Measurements from ENCODE around the gene ADGRG6.

DNA sequence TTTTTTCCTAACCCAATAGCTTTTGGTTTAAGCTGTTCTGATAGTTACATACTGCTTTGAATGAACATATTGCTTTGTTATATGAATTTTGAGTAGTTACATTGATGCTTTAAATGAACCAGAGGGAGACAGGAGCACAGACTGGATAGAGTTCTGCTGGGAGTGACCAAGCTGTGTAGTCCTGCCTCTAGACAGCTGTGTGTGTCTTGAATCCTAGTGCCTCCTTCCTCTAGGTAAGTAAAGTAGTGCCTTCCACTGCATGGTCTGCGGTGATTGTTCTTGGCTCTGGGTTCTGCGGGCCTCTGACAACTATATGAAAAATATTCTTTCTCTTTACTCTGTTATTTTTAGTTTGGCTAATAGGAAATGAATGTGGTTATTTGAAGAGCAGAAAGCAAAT, 46.0 kb upstream of the ADGRG6 start:
- TF ChIP-seq POLR2AphosphoS5 (IDR thresholded peaks at IDR 0.05) = no peak
- TF ChIP-seq, protein P1, sequence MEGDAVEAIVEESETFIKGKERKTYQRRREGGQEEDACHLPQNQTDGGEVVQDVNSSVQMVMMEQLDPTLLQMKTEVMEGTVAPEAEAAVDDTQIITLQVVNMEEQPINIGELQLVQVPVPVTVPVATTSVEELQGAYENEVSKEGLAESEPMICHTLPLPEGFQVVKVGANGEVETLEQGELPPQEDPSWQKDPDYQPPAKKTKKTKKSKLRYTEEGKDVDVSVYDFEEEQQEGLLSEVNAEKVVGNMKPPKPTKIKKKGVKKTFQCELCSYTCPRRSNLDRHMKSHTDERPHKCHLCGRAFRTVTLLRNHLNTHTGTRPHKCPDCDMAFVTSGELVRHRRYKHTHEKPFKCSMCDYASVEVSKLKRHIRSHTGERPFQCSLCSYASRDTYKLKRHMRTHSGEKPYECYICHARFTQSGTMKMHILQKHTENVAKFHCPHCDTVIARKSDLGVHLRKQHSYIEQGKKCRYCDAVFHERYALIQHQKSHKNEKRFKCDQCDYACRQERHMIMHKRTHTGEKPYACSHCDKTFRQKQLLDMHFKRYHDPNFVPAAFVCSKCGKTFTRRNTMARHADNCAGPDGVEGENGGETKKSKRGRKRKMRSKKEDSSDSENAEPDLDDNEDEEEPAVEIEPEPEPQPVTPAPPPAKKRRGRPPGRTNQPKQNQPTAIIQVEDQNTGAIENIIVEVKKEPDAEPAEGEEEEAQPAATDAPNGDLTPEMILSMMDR (IDR thresholded peaks at IDR 0.05) = no peak
